ENCODE data around the gene ITGA11.

Gene ITGA11

DNA sequence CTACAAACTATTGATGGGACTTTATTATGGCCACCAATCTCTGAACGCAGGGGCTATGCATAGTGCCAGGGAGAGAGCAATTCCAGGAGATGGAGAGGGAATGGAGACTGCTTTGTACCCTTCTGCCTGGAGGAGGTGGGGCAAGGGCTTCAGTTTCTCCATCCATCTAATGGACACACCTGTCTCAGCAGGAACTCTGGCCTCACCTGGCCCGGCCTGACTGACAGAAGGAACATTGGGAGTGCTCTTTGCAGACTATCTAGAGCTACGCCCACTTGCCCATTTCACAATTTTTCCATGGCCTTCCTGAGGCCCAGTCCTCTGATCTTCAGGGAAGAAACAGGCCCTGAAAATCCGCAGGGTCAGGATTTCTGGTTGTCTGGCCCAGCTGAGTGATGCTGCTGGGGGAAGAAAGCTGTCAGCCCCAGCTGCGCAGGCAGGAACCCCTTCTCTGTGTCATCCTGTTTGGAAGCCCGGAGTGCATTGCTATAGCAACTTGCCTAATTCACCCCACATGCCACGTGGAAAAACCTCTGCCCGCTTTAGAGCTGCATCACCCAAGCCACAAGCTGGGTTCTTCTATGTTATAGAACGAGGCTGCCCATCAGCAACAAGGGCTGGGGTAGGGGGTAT is 6.4 kb downstream of the ITGA11 start:
- DNase-seq = no peak

DNA sequence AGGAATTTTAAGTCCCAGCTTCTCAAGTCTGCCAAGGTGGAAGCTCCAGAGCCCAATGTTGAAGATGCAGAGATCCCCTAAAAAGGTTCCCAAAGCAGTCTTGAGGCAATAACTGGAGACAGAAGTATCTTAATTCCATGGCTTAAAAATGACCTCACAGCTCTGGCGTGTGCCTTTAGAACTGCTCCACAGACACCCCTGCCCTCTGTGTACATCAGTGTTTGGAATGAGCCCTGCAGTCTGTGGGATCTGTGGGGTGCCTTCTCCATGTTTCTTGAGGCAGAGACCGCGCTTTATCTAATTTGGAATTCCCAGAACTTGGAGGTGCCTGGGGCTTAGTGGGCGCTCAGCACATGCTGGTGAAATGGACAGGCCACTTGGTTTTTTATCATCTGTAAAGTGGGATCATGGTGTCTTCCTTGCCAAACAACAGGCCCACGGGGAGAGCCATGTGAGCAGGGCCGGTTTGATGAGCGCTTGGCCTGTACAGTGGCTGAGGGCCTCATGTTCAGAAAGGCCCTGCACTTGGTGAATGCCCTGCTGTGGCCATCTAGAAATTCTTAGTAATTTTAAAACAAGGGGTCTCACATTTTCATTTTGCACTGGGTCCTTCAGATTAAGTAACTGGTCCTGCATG is 7.1 kb downstream of the ITGA11 start:
- no peak for DNase-seq

- peak; percentile 45 for DNase-seq
Observed at GRCh38 chr15:68423359-68424296, 8.3 kb downstream of the ITGA11 start.

DNA sequence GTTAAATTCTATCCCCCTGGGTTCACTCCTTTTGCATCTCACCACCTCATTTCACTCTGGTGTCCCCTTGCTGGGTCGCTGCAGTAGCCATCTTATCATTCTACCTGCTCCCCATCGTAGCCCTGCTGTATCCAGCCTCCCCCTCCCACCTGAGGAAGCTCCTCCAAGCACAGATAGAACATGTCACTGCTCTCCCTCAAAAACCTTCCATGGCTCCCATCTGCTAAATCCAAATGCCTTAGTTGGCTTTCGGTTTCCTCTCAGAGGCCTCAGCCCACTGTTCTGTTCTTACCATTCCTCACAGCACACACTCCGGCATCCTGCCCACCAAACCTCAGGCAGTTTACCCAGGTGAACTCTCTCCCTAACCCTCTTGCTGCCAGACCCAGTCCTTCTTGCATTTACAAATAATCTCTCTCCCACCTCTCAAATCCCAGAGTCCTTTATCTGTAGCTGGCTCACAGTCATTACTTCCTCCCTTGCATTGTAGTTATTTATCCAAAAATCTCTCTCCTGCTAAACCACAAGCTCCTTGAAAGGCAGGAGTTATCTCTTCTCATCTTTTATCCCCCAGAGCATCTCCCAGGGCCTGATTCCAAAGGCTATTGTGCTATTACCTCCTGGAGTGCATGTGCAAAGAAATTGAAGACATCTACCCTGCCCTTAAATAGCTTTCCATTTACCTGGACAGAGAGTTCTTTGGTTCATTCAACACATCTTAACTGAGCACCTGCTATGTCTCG is 9.4 kb downstream of the ITGA11 start:
- peak; percentile 59 for DNase-seq

DNA sequence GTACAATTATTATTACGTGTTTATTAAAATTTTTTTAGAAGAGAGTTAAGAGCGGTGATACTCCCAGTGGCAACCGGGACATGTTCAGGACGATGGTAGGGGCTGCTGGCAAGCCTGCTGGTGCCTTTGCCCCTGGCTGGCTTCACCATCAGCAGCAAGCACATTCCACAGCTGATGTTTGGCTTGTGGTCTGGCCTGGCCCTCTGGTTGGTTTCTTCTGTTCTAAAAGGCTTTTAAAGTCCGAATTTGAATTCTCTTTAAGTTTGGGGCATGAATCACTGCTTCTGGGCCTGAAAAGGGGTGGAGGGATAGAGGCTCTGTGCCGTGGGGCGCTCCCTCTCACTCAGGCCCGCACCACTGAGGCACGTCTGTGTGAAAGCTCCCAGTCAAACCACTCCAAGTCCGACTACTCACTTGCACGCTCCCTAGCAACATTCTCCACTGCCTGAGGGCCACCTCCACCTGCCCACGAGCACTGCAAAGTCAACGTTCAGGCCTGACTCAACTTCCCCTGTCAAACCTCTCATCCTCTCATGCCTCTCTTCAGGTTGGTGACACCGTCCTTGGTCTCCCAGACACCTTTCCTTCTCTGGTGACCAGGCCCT is 10.1 kb downstream of the ITGA11 start:
- DNase-seq = peak; percentile 84

DNA sequence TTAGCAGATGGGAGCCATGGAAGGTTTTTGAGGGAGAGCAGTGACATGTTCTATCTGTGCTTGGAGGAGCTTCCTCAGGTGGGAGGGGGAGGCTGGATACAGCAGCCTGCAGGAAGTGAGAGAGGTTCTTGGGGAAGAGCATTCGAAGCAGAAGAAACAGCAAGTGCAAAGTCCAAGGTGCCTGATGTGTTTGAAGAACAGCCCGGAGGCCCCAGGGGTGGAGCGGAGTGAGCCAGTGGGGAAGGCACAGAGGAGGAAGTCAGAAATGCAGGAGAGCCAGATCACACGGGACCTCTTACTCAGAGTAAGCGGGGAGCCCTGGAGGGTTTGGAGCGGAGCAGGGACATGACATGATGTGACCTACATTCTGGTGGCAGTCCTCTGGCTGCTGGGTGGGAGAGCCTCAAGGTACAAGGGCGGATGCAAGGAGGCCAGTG is 10.8 kb downstream of the ITGA11 start:
- DNase-seq = peak; percentile 80

DNA sequence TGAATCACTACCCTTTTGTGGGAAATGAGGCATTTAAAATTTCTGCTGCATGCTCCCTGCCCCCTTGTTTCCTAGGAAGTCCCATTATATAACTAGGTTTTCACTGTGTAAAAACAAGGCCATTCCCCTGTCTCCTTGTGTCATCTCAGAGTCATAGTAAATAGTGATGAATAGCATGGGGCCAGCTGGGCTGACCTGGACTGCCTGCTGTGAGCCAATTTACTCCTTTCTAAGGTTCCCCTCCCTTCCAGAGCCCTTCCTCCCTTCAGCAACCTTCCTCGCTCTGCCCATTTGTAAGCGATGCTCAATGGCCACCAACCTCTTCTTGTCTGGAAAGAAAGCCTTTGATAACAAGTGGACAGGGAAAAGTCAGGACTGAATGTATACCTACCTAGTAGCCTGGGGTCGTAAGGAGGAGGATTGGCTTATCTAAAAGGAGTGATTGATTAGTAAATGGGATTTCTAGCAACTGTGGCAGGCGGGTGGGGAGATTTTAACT is 11.7 kb downstream of the ITGA11 start:
- peak; percentile 65 for DNase-seq

DNA sequence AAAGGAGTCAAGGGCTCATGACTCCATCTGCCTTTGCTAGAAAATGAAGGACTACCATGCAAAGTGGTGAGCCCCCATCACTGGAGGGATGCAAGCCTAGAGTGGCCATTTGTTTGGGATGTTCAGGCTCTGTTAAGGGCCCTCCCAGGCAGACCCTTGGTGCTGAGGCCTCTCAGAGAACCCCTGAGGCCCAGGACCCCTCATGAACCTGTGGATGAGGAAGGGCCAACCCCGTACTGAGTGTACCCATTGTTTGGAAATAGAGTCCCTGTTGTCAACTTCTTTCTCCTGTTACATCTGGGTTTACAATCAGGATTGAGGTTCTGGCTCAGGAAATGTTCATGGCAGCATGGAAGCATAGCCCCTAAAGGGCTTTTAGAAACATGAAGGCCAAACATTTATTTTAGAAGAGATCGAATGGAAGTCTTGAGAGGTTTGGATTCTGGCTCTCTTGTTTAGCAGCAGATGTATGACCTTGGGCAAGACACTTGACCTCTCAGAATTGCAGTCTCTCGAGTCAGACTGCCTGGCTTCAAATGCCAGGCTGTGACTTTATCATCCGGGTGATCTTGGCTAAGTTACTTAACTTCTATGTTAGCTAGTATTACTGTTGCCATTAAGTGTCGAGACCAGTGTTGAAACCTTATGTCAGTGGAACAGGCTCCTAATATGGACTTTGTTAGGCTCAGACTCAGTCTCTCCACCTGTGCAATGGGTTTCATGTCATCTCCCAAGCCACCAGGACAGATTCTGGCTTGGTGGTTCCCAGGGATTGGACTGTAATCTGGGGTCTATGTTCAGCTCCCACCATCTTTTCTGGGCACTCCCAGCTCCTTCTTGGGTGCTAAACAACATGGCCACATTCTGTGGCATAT is 12.4 kb downstream of the ITGA11 start:
- peak; percentile 31 for DNase-seq

DNA sequence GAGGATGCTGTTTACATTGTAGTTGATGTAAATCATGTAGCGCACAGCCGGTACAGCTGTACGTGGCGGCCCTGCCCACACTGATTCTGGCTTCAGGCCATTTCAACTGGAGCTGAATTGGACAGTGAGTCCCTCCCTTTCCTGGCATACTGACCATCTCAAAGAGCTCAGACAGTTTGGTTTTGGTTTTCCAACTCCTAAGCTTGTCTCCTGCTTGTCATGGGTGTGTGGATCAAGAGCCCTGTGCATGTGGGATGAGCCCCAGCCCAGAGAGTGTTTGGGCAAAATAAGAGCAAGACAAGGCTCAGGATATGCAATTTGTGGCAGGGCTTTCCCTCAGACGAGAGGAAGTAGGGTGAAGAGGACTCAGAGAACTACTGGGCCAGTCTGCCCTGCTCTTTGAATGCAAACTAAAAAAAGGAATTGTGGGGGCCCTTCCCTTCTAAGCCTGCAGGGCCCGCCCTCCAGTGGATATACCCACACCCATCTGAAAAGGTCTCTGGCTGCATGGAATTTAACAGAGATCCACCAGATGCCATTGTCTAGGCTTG is 13.3 kb downstream of the ITGA11 start:
- peak; percentile 42 for DNase-seq

DNA sequence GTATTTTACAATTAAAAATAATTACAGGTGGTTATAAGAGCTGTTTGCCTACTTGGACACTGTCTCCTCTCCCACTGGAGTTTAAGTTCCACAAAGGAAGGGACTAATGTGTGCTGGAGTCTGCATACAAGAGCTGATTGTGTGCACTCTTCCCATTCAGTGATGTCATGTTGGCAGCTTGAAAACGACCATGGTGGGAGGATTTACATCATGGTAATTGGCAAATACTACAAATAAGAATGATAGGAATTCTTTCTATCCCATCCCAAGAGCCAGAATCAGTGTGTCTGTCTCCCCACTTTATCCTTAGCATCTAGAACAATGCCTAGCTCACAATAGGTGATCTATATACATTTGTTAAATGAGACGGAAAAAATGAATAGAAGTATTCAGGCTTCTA is 14.1 kb downstream of the ITGA11 start:
- DNase-seq = peak; percentile 19

DNA sequence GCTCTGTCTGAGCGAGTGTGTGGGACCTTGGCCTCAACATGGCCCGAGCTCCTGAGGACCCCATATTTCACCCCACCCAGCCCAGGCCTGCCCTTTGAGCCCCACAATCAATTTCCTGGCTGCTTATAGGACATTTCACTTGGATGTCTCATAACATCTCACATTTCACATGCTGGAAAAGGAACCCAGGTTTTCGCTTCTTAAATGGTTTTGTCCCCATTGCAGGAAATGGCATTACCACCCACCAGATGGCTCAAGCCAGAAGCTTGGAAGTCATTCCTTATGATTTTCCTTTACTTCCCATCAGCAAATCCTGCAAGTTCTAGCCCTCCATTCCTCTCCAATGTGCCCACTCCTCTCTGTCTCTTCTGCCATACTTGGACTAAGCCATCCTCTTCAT is 14.9 kb downstream of the ITGA11 start:
- DNase-seq = peak; percentile 7

GRCh38 chr15:68416158-68416535 is 15.8 kb downstream of the ITGA11 start:
- DNase-seq = peak; percentile 32

DNA sequence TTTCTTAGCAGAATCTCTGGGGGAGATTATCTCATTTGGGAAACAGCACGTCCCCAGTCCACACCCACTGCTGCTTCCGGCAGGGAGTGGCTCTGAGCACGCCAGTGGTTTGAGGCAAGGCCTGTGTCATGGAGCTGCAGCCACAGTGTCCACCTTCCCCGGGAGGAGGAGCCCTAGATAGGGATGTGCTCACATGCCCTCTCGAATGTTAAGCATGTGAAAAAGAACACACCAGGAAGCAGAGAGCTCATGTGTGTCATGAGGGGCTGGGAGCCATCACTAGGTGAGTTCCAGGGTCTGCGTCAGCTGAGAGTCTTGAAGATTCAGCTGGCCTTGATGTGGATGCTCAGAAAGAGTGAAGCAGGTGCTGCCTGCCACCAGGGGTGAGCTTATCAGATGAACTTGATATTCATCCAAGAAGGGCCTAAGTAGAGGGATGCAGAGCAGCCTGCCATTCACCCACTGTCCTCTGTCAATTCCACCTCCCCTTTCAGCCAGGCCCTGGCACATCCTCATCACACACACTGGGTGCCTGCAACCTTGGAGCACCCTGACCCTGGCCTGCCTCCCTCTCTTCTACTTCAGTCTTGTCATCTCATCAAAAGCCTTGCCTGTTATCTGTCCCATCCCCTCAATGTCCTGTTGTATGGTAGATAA is 16.3 kb downstream of the ITGA11 start:
- DNase-seq = peak; percentile 44

- DNase-seq = peak; percentile 12
Observed at GRCh38 chr15:68415061-68415460, 16.9 kb downstream of the ITGA11 start.

- peak; percentile 21 for DNase-seq
Observed at GRCh38 chr15:68414591-68414990, 17.4 kb downstream of the ITGA11 start.

- DNase-seq = peak; percentile 34
Observed at GRCh38 chr15:68414206-68414555, 17.8 kb downstream of the ITGA11 start.

GRCh38 chr15:68413363-68414205 is 18.4 kb downstream of the ITGA11 start:
- peak; percentile 31 for DNase-seq

DNA sequence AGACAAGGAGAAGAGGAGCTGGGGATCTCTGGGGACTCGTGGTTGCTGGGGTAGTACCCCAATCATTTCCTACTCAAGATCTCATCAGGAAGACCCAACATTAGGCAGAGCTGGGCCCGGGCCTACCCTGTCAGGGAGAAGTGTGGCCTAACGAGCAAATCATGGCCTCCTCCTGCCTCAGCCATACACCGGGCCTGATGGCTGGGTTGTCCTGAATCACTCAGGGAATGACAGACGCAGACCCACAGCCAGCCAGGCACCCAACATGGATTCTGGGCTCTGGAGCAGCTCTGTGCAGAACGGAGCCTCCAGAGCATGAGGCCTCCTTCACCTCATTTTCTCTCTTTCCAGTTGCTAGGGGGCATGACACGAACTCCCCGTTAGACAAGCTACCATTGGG is 19.7 kb downstream of the ITGA11 start:
- DNase-seq = peak; percentile 25

DNA sequence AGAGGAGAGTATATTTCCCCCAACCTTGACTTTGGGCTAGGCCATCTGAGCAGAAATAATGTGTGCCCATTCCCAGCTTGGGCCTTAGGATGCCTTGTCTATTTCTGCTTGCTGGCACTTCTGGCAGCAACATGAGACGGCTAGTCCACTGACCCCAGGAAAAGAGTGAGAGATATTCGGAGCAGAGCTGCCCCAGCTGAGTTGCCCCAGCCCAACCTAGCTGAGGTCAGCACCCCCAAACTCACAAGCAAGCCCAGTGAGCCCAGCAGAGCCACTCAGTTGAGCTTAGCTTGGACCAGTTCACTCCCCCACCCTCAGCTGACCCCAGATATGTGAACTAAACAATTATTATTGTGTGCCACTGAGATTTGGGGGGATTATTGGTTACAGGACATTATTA is 20.2 kb downstream of the ITGA11 start:
- no peak for DNase-seq

GRCh38 chr15:68411343-68411675 is 20.7 kb downstream of the ITGA11 start:
- DNase-seq = peak; percentile 22

Data from islet precursor cell (in vitro differentiated cells).